A673 (cell line): ENCODE measurements around the gene C4BPA.

Experiments used
- CTCF ChIP-seq: fragments of 300-800, 200-600 bp; sonication (generic); conservative IDR thresholded peaks from 2 replicates; pipeline ENCODE4 v1.5.1; 2017; ENCODE audit warnings: low read depth, mild to moderate bottlenecking, antibody characterized with exemption, low read length, moderate library complexity, mixed read lengths
- EZH2 ChIP-seq: fragments of 200-600 bp; sonication (generic); IDR thresholded peaks from 2 replicates; pipeline ENCODE4 v1.6.1; 2017; ENCODE audit warnings: borderline replicate concordance, low read depth, mild to moderate bottlenecking, mixed read lengths, antibody characterized with exemption, low read length; ENCODE audit not compliant: poor library complexity, severe bottlenecking

DNA sequence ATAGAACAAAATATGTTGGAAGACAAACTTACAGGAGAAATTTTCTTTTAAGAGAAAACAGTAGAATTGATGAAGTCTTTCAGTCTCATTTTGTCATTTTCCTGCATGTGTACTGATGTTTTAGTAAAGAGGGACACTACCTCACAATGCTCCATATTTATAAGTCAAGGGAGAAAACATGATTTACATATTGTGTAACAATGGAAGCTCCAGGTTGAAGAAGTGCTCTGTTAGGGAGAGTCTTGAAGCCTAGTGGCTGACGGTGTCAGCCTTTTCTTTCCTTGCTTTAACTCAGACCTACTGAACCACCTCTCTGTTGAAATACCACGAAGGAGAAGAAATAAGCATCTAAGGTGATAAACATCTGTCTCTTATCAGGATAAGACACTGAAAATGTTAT is 75.0 kb downstream of the C4BPA start:
- TF ChIP-seq CTCF (no peak), EZH2 (no peak)
